Neuronal stem cell (in vitro differentiated cells): ENCODE results near the gene SCAANT1.

Experiments used
- DNase-seq: peaks from one replicate; pipeline ENCODE4 v3.0.0-alpha.2; 2013; ENCODE audit warnings: low spot score
- H2AFZ ChIP-seq: one replicate; pipeline ENCODE4 v1.6.1; 2013; ENCODE audit warnings: mild to moderate bottlenecking, low read length, inconsistent platforms
- H2AK5ac ChIP-seq: 2 replicates; pipeline ENCODE4 v1.6.1; 2013; ENCODE audit warnings: low read depth, mild to moderate bottlenecking, inconsistent platforms, low read length, moderate library complexity, mixed read lengths
- H2BK120ac ChIP-seq: 2 replicates; pipeline ENCODE4 v1.6.1; 2013; ENCODE audit warnings: low read depth, mild to moderate bottlenecking, inconsistent platforms, low read length, moderate library complexity, mixed read lengths
- H2BK12ac ChIP-seq: one replicate; pipeline ENCODE4 v1.6.1; 2013; ENCODE audit warnings: low read length, inconsistent platforms
- H2BK15ac ChIP-seq: 2 replicates; pipeline ENCODE4 v1.6.1; 2013; ENCODE audit warnings: mild to moderate bottlenecking, low read length, inconsistent platforms, mixed read lengths
- H2BK5ac ChIP-seq: one replicate; pipeline ENCODE4 v1.6.1; 2013; ENCODE audit warnings: inconsistent platforms, mild to moderate bottlenecking, low read length, moderate library complexity
- H3K14ac ChIP-seq: one replicate; pipeline ENCODE4 v1.6.1; 2013; ENCODE audit warnings: low read length, inconsistent platforms
- H3K18ac ChIP-seq: 2 replicates; pipeline ENCODE4 v1.6.1; 2013; ENCODE audit warnings: low read length, inconsistent platforms
- H3K23ac ChIP-seq: 2 replicates; pipeline ENCODE4 v1.6.1; 2013; ENCODE audit warnings: low read depth, mild to moderate bottlenecking, mixed read lengths, low read length, inconsistent platforms; ENCODE audit not compliant: poor library complexity
- H3K27ac ChIP-seq: replicated peaks from 3 replicates; pipeline ENCODE4 v1.5.1; 2013; ENCODE audit warnings: low read length, inconsistent platforms
- H3K27me3 ChIP-seq, 3 experiments: 2 replicates each; pipeline ENCODE4 v1.6.1; 2013; ENCODE audit warnings: low read length in 3 of 3, mild to moderate bottlenecking in 2 of 3, inconsistent platforms in 1 of 3, low read depth in 1 of 3, mixed read lengths in 1 of 3, moderate library complexity in 1 of 3; ENCODE audit not compliant: control insufficient read depth in 3 of 3, insufficient read depth in 3 of 3
- H3K36me3 ChIP-seq, 2 donors: replicated peaks in 1 of 2; 2 replicates each; pipeline ENCODE4 v1.6.1; 2013; ENCODE audit warnings: low read length in 2 of 2; ENCODE audit not compliant: control insufficient read depth in 2 of 2, insufficient read depth in 2 of 2
- H3K4ac ChIP-seq: 2 replicates; pipeline ENCODE4 v1.6.1; 2013; ENCODE audit warnings: inconsistent platforms, mild to moderate bottlenecking, low read length, moderate library complexity
- H3K4me1 ChIP-seq, 2 donors: 1 replicate in 1 of 2; 2 replicates in 1 of 2; pipeline ENCODE4 v1.6.1; 2013; ENCODE audit warnings: low read length in 2 of 2, low read depth in 1 of 2; ENCODE audit not compliant: control insufficient read depth in 2 of 2, insufficient read depth in 1 of 2
- H3K4me2 ChIP-seq: one replicate; pipeline ENCODE4 v1.6.1; 2013; ENCODE audit warnings: mild to moderate bottlenecking, low read length, inconsistent platforms; ENCODE audit not compliant: insufficient read depth, poor library complexity, severe bottlenecking
- H3K4me3 ChIP-seq, 2 donors: 2 replicates each; pipeline ENCODE4 v1.5.1; 2013; ENCODE audit warnings: low read length in 2 of 2, mild to moderate bottlenecking in 2 of 2, inconsistent platforms in 1 of 2, moderate library complexity in 1 of 2
- H3K79me1 ChIP-seq: one replicate; pipeline ENCODE4 v1.6.1; 2013; ENCODE audit warnings: low read depth, mild to moderate bottlenecking, inconsistent platforms, low read length, moderate library complexity
- H3K9ac ChIP-seq: one replicate; pipeline ENCODE4 v1.6.1; 2013; ENCODE audit warnings: mild to moderate bottlenecking, low read depth, low read length, inconsistent platforms; ENCODE audit not compliant: poor library complexity
- H3K9me3 ChIP-seq, 2 donors: replicated peaks in 1 of 2; 2 replicates each; pipeline versions ENCODE3 to v1.6.1; 2013; ENCODE audit warnings: low read length in 2 of 2, mild to moderate bottlenecking in 2 of 2, inconsistent platforms in 1 of 2, low read depth in 1 of 2, mixed read lengths in 1 of 2, moderate library complexity in 1 of 2; ENCODE audit not compliant: control insufficient read depth in 2 of 2, insufficient read depth in 1 of 2
- H4K8ac ChIP-seq: one replicate; pipeline ENCODE4 v1.6.1; 2013; ENCODE audit warnings: low read depth, mild to moderate bottlenecking, inconsistent platforms, low read length, moderate library complexity
- H4K91ac ChIP-seq: one replicate; pipeline ENCODE4 v1.6.1; 2013; ENCODE audit warnings: low read length, low read depth, mild to moderate bottlenecking, inconsistent platforms; ENCODE audit not compliant: poor library complexity
- WGBS, 2 donors: extraction: QIAGEN DNeasy Blood & Tissue Kit; methylation state at CpG; one replicate each; pipeline ENCODE4 v1.1.7; 2013; ENCODE audit warnings: missing lambda C conversion rate in 2 of 2, mixed read lengths in 1 of 2; ENCODE audit not compliant: insufficient read length in 2 of 2, insufficient replicate concordance in 1 of 2; ENCODE audit errors: extremely low coverage in 2 of 2; 5-methylcytosine and 5-hydroxymethylcytosine counted together

SCAANT1 gene

GRCh38 chr3:63933459-63933858 lies 21.3 kb upstream of the SCAANT1 start:
- no peak for DNase-seq
- Histone ChIP-seq H2BK12ac (no peak overlapping the region), H3K36me3 (peaks cover 0 to 11% of the 10 kb centered on the region in 2 donors), H3K23ac (no peak overlapping the region), H2BK15ac (no peak overlapping the region), H3K27me3 (no peaks in the 10 kb centered on the region), H2BK5ac (no peak overlapping the region), H3K9me3 (no peaks in the 10 kb centered on the region), H4K8ac (no peak overlapping the region), H3K18ac (no peak overlapping the region), H4K91ac (no peak overlapping the region), H3K4me2 (no peak overlapping the region), H3K14ac (no peak overlapping the region), H2BK120ac (no peak overlapping the region), H3K9ac (no peak overlapping the region), H3K79me1 (no peaks in the 10 kb centered on the region), H3K4me1 (peaks cover 0 to 10% of the 10 kb centered on the region in 2 donors), H2AK5ac (no peak overlapping the region), H3K4me3 (no peak overlapping the region), H2AFZ (no peak overlapping the region), H3K27ac (no peak overlapping the region), H3K4ac (no peak overlapping the region)
- WGBS, 2 donors = no CpG with 5 or more reads among the region's 1 CpG

GRCh38 chr3:63932509-63933212 lies 20.5 kb upstream of the SCAANT1 start:
- H3K27me3 ChIP-seq = no peaks in the 10 kb centered on the region
- no peak overlapping the region for H3K27ac ChIP-seq
- no peak overlapping the region for H4K91ac ChIP-seq
- H2BK15ac ChIP-seq = no peak overlapping the region
- H3K36me3 ChIP-seq = peaks cover 0 to 11% of the 10 kb centered on the region in 2 donors
- H2AFZ ChIP-seq = no peak overlapping the region
- no peak overlapping the region for H3K23ac ChIP-seq
- H3K9me3 ChIP-seq = no peaks in the 10 kb centered on the region
- H3K4me1 ChIP-seq = peaks cover 0 to 7% of the 10 kb centered on the region in 2 donors
- H3K18ac ChIP-seq = no peak overlapping the region
- H2BK12ac ChIP-seq = no peak overlapping the region
- H3K4me3 ChIP-seq = no peak overlapping the region
- H2AK5ac ChIP-seq = no peak overlapping the region
- no peak overlapping the region for H3K4ac ChIP-seq
- H3K9ac ChIP-seq = no peak overlapping the region
- no peak overlapping the region for H2BK5ac ChIP-seq
- H3K14ac ChIP-seq = no peak overlapping the region
- no peak for DNase-seq
- no CpG with 5 or more reads among the region's 3 CpGs for WGBS, 2 donors
- no peak overlapping the region for H4K8ac ChIP-seq
- no peaks in the 10 kb centered on the region for H3K79me1 ChIP-seq
- H3K4me2 ChIP-seq = no peak overlapping the region
- H2BK120ac ChIP-seq = no peak overlapping the region

GRCh38 chr3:63931290-63931689 lies 19.1 kb upstream of the SCAANT1 start:
- H4K91ac ChIP-seq = no peak overlapping the region
- no peak overlapping the region for H3K14ac ChIP-seq
- DNase-seq = no peak
- no peak overlapping the region for H3K9ac ChIP-seq
- H2BK120ac ChIP-seq = no peak overlapping the region
- H2BK5ac ChIP-seq = no peak overlapping the region
- no peak overlapping the region for H2AFZ ChIP-seq
- H2BK15ac ChIP-seq = no peak overlapping the region
- no peak overlapping the region for H2BK12ac ChIP-seq
- no peak overlapping the region for H3K4me3 ChIP-seq
- no peak overlapping the region for H3K18ac ChIP-seq
- H3K36me3 ChIP-seq = peaks cover 2 to 14% of the 10 kb centered on the region in 2 donors
- peaks cover 0 to 5% of the 10 kb centered on the region in 2 donors for H3K4me1 ChIP-seq
- WGBS, 2 donors = no CpG with 5 or more reads among the region's 3 CpGs
- H3K4me2 ChIP-seq = no peak overlapping the region
- no peaks in the 10 kb centered on the region for H3K79me1 ChIP-seq
- no peak overlapping the region for H3K27ac ChIP-seq
- H4K8ac ChIP-seq = no peak overlapping the region
- H3K9me3 ChIP-seq = no peaks in the 10 kb centered on the region
- no peak overlapping the region for H3K23ac ChIP-seq
- H2AK5ac ChIP-seq = no peak overlapping the region
- H3K27me3 ChIP-seq = no peaks in the 10 kb centered on the region
- no peak overlapping the region for H3K4ac ChIP-seq

GRCh38 chr3:63927422-63928280 lies 15.5 kb upstream of the SCAANT1 start:
- H3K27me3 ChIP-seq = no peaks in the 10 kb centered on the region
- no peak overlapping the region for H3K4ac ChIP-seq
- no peak overlapping the region for H3K27ac ChIP-seq

More at GRCh38 chr3:63927422-63928280, 15.5 kb upstream of the SCAANT1 start:
- Histone ChIP-seq H3K14ac (no peak overlapping the region), H3K9ac (no peak overlapping the region), H3K9me3 (peaks cover 5 to 23% of the 10 kb centered on the region in 2 donors), H2BK15ac (no peak overlapping the region), H3K4me1 (peaks cover 0 to 1% of the 10 kb centered on the region in 2 donors), H2BK5ac (no peak overlapping the region), H3K4me3 (no peak overlapping the region), H2AFZ (no peak overlapping the region), H2BK12ac (no peak overlapping the region), H3K4me2 (no peak overlapping the region), H3K23ac (no peak overlapping the region), H2AK5ac (no peak overlapping the region), H2BK120ac (no peak overlapping the region), H4K8ac (no peak overlapping the region), H4K91ac (no peak overlapping the region), H3K18ac (no peak overlapping the region), H3K79me1 (peaks cover 4% of the 10 kb centered on the region), H3K36me3 (peaks cover 17 to 41% of the 10 kb centered on the region in 2 donors)
- DNase-seq = no peak
- no CpG with 5 or more reads among the region's 10 CpGs for whole genome bisulfite sequencing, 2 donors
